SU-DHL-6 (cell line): Measurements from ENCODE around the gene SHROOM2.

Experiments used
- H2AFZ ChIP-seq: fragments of 200-600 bp; sonication (generic); 2 replicates; pipeline ENCODE4 v1.6.1; 2014; ENCODE audit warnings: low read depth, mild to moderate bottlenecking, moderate library complexity, mixed read lengths, antibody characterized with exemption, low read length; ENCODE audit not compliant: severe bottlenecking
- H3F3A ChIP-seq: fragments of 200-600 bp; shearing (Covaris generic); 2 replicates; pipeline ENCODE4 v1.6.0; 2016; ENCODE audit warnings: antibody characterized with exemption, mild to moderate bottlenecking; ENCODE audit not compliant: insufficient read depth
- H3K27ac ChIP-seq: fragments of 200-600 bp; sonication (generic); 2 replicates; pipeline ENCODE4 v1.5.1; 2016; ENCODE audit warnings: low read depth, mild to moderate bottlenecking, low read length, moderate library complexity, mixed read lengths
- H3K27me3 ChIP-seq: fragments of 200-600 bp; sonication (generic), shearing (Covaris generic); 2 replicates; pipeline ENCODE4 v1.6.0; 2014; ENCODE audit warnings: mild to moderate bottlenecking, low read length
- H3K36me3 ChIP-seq: fragments of 200-600 bp; sonication (generic); 2 replicates; pipeline ENCODE4 v1.6.1; 2014; ENCODE audit warnings: mild to moderate bottlenecking, low read length, mixed read lengths
- H3K4me2 ChIP-seq: fragments of 300-600, 200-600 bp; shearing (Covaris generic), sonication (generic); 2 replicates; pipeline ENCODE4 v1.6.0; 2014; ENCODE audit warnings: low read length, low read depth, mild to moderate bottlenecking; ENCODE audit not compliant: poor library complexity, severe bottlenecking
- H3K4me3 ChIP-seq: fragments of 200-600 bp; sonication (generic); 2 replicates; pipeline ENCODE4 v1.5.1; 2014; ENCODE audit warnings: antibody characterized with exemption, low read length, mild to moderate bottlenecking, mixed read lengths; ENCODE audit not compliant: insufficient read depth, poor library complexity, severe bottlenecking
- H3K79me2 ChIP-seq: fragments of 200-600 bp; sonication (generic); 2 replicates; pipeline ENCODE4 v1.6.1; 2014; ENCODE audit warnings: mild to moderate bottlenecking, low read length, moderate library complexity; ENCODE audit not compliant: insufficient read depth
- H3K9ac ChIP-seq: fragments of 200-600 bp; sonication (generic); 2 replicates; pipeline ENCODE4 v1.7.0; 2014; ENCODE audit warnings: mild to moderate bottlenecking, low read length
- H3K9me2 ChIP-seq: fragments of 200-600 bp; sonication (generic); replicated peaks from 2 replicates; pipeline ENCODE4 v1.6.1; 2014; ENCODE audit warnings: low read length; ENCODE audit not compliant: insufficient read depth
- H3K9me3 ChIP-seq: fragments of 200-600 bp; sonication (generic); 2 replicates; pipeline ENCODE4 v1.6.1; 2014; ENCODE audit warnings: low read length, mixed read lengths; ENCODE audit not compliant: insufficient read depth
- H4K20me1 ChIP-seq: fragments of 200-600 bp; sonication (generic); 2 replicates; pipeline ENCODE4 v1.6.1; 2014; ENCODE audit warnings: low read depth, mild to moderate bottlenecking, antibody characterized with exemption, low read length, moderate library complexity, mixed read lengths
- CTCF ChIP-seq: fragments of 200-600 bp; sonication (generic); IDR thresholded peaks from one replicate; pipeline ENCODE4 v1.5.1; 2017; ENCODE audit warnings: antibody characterized with exemption, mild to moderate bottlenecking, low read length, moderate library complexity; ENCODE audit not compliant: insufficient read depth, poor library complexity, severe bottlenecking
- EZH2phosphoT487 ChIP-seq: fragments of 200-600 bp; sonication (generic), shearing (Covaris generic); conservative IDR thresholded peaks from 2 replicates; pipeline ENCODE4 v1.6.1; 2018; ENCODE audit warnings: mild to moderate bottlenecking, antibody characterized with exemption, low read length, moderate library complexity, mixed read lengths

Gene SHROOM2

GRCh38 chrX:9980927-9981326 lies 194.7 kb downstream of the SHROOM2 start:
- H3K4me2 ChIP-seq, result peak overlapping the region; percentile 62
- H3K4me3 ChIP-seq, result no peak overlapping the region
- no peaks in the 10 kb centered on the region for H3K79me2 ChIP-seq
- H3K9me2 ChIP-seq, result no peaks in the 10 kb centered on the region
- H4K20me1 ChIP-seq, result no peaks in the 10 kb centered on the region
- H3K9ac ChIP-seq, result peak overlapping the region; percentile 52
- H3K27ac ChIP-seq, result peak overlapping the region; percentile 95
- H2AFZ ChIP-seq, result peak overlapping the region; percentile 41
- H3K36me3 ChIP-seq, result no peaks in the 10 kb centered on the region
- H3F3A ChIP-seq, result peaks cover 8% of the 10 kb centered on the region; the same call in 1 of the 2 replicates
- no peaks in the 10 kb centered on the region for H3K9me3 ChIP-seq
- no peak for TF ChIP-seq EZH2phosphoT487
- no peaks in the 10 kb centered on the region for H3K27me3 ChIP-seq

GRCh38 chrX:9983441-9983840 lies 197.2 kb downstream of the SHROOM2 start:
- Histone ChIP-seq H3K4me2 (no peak overlapping the region), H3K4me3 (no peak overlapping the region), H3K27ac (no peak overlapping the region), H3K27me3 (no peaks in the 10 kb centered on the region), H2AFZ (no peak overlapping the region), H3K9ac (no peak overlapping the region), H4K20me1 (no peaks in the 10 kb centered on the region), H3F3A (peaks cover 8% of the 10 kb centered on the region; the same call in 1 of the 2 replicates), H3K9me3 (no peaks in the 10 kb centered on the region), H3K36me3 (no peaks in the 10 kb centered on the region), H3K79me2 (no peaks in the 10 kb centered on the region), H3K9me2 (no peaks in the 10 kb centered on the region)
- TF ChIP-seq CTCF, result no peak
- TF ChIP-seq EZH2phosphoT487, result no peak

DNA sequence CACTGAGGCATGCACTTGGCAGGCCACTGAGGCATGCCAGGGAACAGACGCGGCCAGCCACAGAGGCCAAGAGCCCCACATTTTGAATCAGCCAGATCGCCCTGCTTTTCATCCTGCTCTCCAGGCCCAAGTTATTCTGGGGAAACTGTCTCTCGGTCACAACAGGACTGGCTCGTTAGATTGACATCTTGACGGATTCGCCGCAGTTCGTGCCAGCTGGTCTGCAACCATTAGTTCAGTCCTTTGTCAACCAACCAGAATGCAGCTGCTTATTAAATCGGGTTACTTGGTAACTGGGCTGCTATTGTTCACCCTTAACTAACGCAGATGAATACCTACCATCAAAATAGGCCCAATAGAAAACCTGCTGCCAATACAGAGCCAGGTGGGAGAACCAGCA lies 197.6 kb downstream of the SHROOM2 start:
- no peaks in the 10 kb centered on the region for H3K36me3 ChIP-seq
- H3K27ac ChIP-seq, result no peak overlapping the region
- H2AFZ ChIP-seq, result no peak overlapping the region
- H3K27me3 ChIP-seq, result no peaks in the 10 kb centered on the region
- H3F3A ChIP-seq, result peaks cover 8% of the 10 kb centered on the region; the same call in 1 of the 2 replicates
- no peaks in the 10 kb centered on the region for H3K9me3 ChIP-seq
- no peak overlapping the region for H3K9ac ChIP-seq
- no peaks in the 10 kb centered on the region for H3K9me2 ChIP-seq
- no peaks in the 10 kb centered on the region for H3K79me2 ChIP-seq
- no peak overlapping the region for H3K4me2 ChIP-seq
- H4K20me1 ChIP-seq, result no peaks in the 10 kb centered on the region
- TF ChIP-seq CTCF (no peak), EZH2phosphoT487 (no peak)
- no peak overlapping the region for H3K4me3 ChIP-seq

GRCh38 chrX:9988762-9989161 lies 202.5 kb downstream of the SHROOM2 start:
- H3K9ac ChIP-seq, result no peak overlapping the region
- H3K4me2 ChIP-seq, result no peak overlapping the region
- no peaks in the 10 kb centered on the region for H3K27me3 ChIP-seq
- H3K36me3 ChIP-seq, result no peaks in the 10 kb centered on the region
- H3F3A ChIP-seq, result no peaks in the 10 kb centered on the region
- TF ChIP-seq EZH2phosphoT487, result no peak
- peak; percentile 23 for TF ChIP-seq CTCF
- H3K27ac ChIP-seq, result no peak overlapping the region
- no peaks in the 10 kb centered on the region for H3K9me3 ChIP-seq
- H3K79me2 ChIP-seq, result no peaks in the 10 kb centered on the region
- no peaks in the 10 kb centered on the region for H3K9me2 ChIP-seq
- no peak overlapping the region for H3K4me3 ChIP-seq
- H4K20me1 ChIP-seq, result no peaks in the 10 kb centered on the region
- H2AFZ ChIP-seq, result no peak overlapping the region
